Activated CD8-positive, alpha-beta memory T cell treated with anti-CD3 and anti-CD28 coated beads, Interleukin-2, amount 50 U/mL, for 24 hours (primary cell): ENCODE data around the gene SP140.

Source experiments
- DNase-seq: peaks from one replicate; pipeline ENCODE4 v3.0.0-alpha.2; 2020; ENCODE audit errors: extremely low read depth

SP140 gene

GRCh38 chr2:230362030-230362691, 136.6 kb downstream of the SP140 start:
- no peak for DNase-seq
